Progenitor cell of endocrine pancreas (in vitro differentiated cells): ENCODE data around the gene OSBPL8. TPM values are rescaled to one million over a fixed set of nuclear protein-coding genes. Genes with fewer than 3 reads are reported as not detected.

Experiments used
- DNase-seq: peaks from one replicate; pipeline ENCODE4 v3.0.0; 2021; ENCODE audit warnings: low spot score; ENCODE audit not compliant: unreplicated experiment
- H3K27ac Mint-ChIP-seq: 2 replicates; pipeline ENCODE4 v1.8.0; 2021; ENCODE audit warnings: mild to moderate bottlenecking, moderate library complexity, mixed read lengths
- H3K27me3 Mint-ChIP-seq: 2 replicates; pipeline ENCODE4 v1.8.0; 2021; ENCODE audit warnings: mixed read lengths
- H3K36me3 Mint-ChIP-seq: 2 replicates; pipeline ENCODE4 v1.8.0; 2022; ENCODE audit warnings: mixed read lengths; ENCODE audit not compliant: insufficient read depth
- H3K4me1 Mint-ChIP-seq: 2 replicates; pipeline ENCODE4 v1.8.0; 2021; ENCODE audit warnings: low read depth, mixed read lengths
- H3K4me3 Mint-ChIP-seq: 2 replicates; pipeline ENCODE4 v1.8.0; 2021; ENCODE audit warnings: low read depth, mild to moderate bottlenecking, moderate library complexity, mixed read lengths
- H3K9me3 Mint-ChIP-seq: 2 replicates; pipeline ENCODE4 v1.8.0; 2021; ENCODE audit warnings: low read depth, mixed read lengths
- CTCF ChIP-seq: fragments of 200-600 bp; sonication (generic); IDR thresholded peaks from one replicate; pipeline ENCODE4 v1.5.0; 2021; ENCODE audit warnings: antibody characterized with exemption, mild to moderate bottlenecking; ENCODE audit not compliant: unreplicated experiment
- total RNA-seq: library from RNA; stranded (reverse); gene quantifications from 2 replicates; pipeline ENCODE4 v1.2.1, GENCODE V29; 2021

The OSBPL8 gene
- total RNA-seq, 1 donor from 2014 or later, result 65.3 TPM

- H3K9me3 Mint-ChIP-seq, result peaks cover 10% of the 10 kb centered on the region
- no peak overlapping the region for H3K27ac Mint-ChIP-seq
- no peaks in the 10 kb centered on the region for H3K27me3 Mint-ChIP-seq
- no peak for DNase-seq
- H3K4me1 Mint-ChIP-seq, result no peaks in the 10 kb centered on the region
- TF ChIP-seq CTCF, result no peak
- H3K4me3 Mint-ChIP-seq, result no peak overlapping the region
- H3K36me3 Mint-ChIP-seq, result peaks cover 1% of the 10 kb centered on the region
These were observed 241.6 kb downstream of the OSBPL8 start for GRCh38 chr12:76317976-76318375.

GRCh38 chr12:76316468-76316867 lies 243.1 kb downstream of the OSBPL8 start:
- H3K27me3 Mint-ChIP-seq, result no peaks in the 10 kb centered on the region
- no peaks in the 10 kb centered on the region for H3K36me3 Mint-ChIP-seq
- no peak overlapping the region for H3K4me3 Mint-ChIP-seq
- H3K27ac Mint-ChIP-seq, result no peak overlapping the region
- TF ChIP-seq CTCF, result no peak
- no peaks in the 10 kb centered on the region for H3K4me1 Mint-ChIP-seq
- DNase-seq, result no peak
- H3K9me3 Mint-ChIP-seq, result peaks cover 7% of the 10 kb centered on the region

- Mint-ChIP-seq H3K4me3 (no peak overlapping the region), H3K36me3 (no peaks in the 10 kb centered on the region), H3K9me3 (no peaks in the 10 kb centered on the region), H3K27me3 (no peaks in the 10 kb centered on the region), H3K27ac (no peak overlapping the region), H3K4me1 (peaks cover 5% of the 10 kb centered on the region)
- no peak for TF ChIP-seq CTCF
- DNase-seq, result no peak
These were observed 246.3 kb downstream of the OSBPL8 start for GRCh38 chr12:76313299-76313698.

GRCh38 chr12:76312315-76312714 lies 247.3 kb downstream of the OSBPL8 start:
- no peak overlapping the region for H3K27ac Mint-ChIP-seq
- peaks cover 5% of the 10 kb centered on the region for H3K4me1 Mint-ChIP-seq
- no peak for TF ChIP-seq CTCF
- H3K27me3 Mint-ChIP-seq, result no peaks in the 10 kb centered on the region
- no peak for DNase-seq
- no peak overlapping the region for H3K4me3 Mint-ChIP-seq
- H3K36me3 Mint-ChIP-seq, result no peaks in the 10 kb centered on the region
- H3K9me3 Mint-ChIP-seq, result no peaks in the 10 kb centered on the region

GRCh38 chr12:76311796-76312195 lies 247.8 kb downstream of the OSBPL8 start:
- DNase-seq, result no peak
- no peak overlapping the region for H3K27ac Mint-ChIP-seq
- H3K9me3 Mint-ChIP-seq, result no peaks in the 10 kb centered on the region
- H3K27me3 Mint-ChIP-seq, result no peaks in the 10 kb centered on the region
- TF ChIP-seq CTCF, result no peak
- peaks cover 5% of the 10 kb centered on the region for H3K4me1 Mint-ChIP-seq
- H3K4me3 Mint-ChIP-seq, result no peak overlapping the region
- no peaks in the 10 kb centered on the region for H3K36me3 Mint-ChIP-seq

- Mint-ChIP-seq H3K36me3 (no peaks in the 10 kb centered on the region), H3K4me1 (peaks cover 5% of the 10 kb centered on the region), H3K4me3 (no peak overlapping the region), H3K27ac (no peak overlapping the region), H3K9me3 (no peaks in the 10 kb centered on the region), H3K27me3 (no peaks in the 10 kb centered on the region)
- no peak for DNase-seq
- no peak for TF ChIP-seq CTCF
These were observed 249.5 kb downstream of the OSBPL8 start for GRCh38 chr12:76310110-76310509.
